ENCODE measurements around the gene SPRR4. TPM values are rescaled to one million over a fixed set of nuclear protein-coding genes. Genes with fewer than 3 reads are reported as not detected.

SPRR4 gene
- total and polyA plus RNA-seq, 8 donors = not detected

GRCh38 chr1:152995842-152996241 lies 25.4 kb downstream of the SPRR4 start:
- Histone ChIP-seq H3K4me3 (no peak overlapping the region), H3K27ac (no peak overlapping the region), H3K27me3 (no peaks in the 10 kb centered on the region), H3K36me3 (no peaks in the 10 kb centered on the region), H3K9me3 (peaks cover 0 to 4% of the 10 kb centered on the region in 2 donors), H3K4me1 (no peaks in the 10 kb centered on the region)
- intact Hi-C loops (cut with DNase I) = no loop called here
- no peak for ATAC-seq
- TF ChIP-seq CTCF (IDR thresholded peaks at IDR 0.05) = no peak
- DNase-seq = no peak

- TF ChIP-seq CTCF (IDR thresholded peaks at IDR 0.05) = no peak
- DNase-seq = peak in 1 of 4 donors; percentile 7
- Histone ChIP-seq H3K4me1 (no peaks in the 10 kb centered on the region), H3K27me3 (no peaks in the 10 kb centered on the region), H3K27ac (no peak overlapping the region), H3K9me3 (peaks cover 0 to 4% of the 10 kb centered on the region in 2 donors), H3K36me3 (no peaks in the 10 kb centered on the region), H3K4me3 (no peak overlapping the region)
- intact Hi-C loops (cut with DNase I) = no loop called here
- no peak for ATAC-seq
Observed at GRCh38 chr1:152996633-152997400, 26.4 kb downstream of the SPRR4 start.

- no peak for TF ChIP-seq CTCF (IDR thresholded peaks at IDR 0.05)
- no peak for ATAC-seq
- Histone ChIP-seq H3K4me3 (no peak overlapping the region), H3K36me3 (no peaks in the 10 kb centered on the region), H3K4me1 (no peaks in the 10 kb centered on the region), H3K9me3 (peaks cover 0 to 4% of the 10 kb centered on the region in 2 donors), H3K27me3 (no peaks in the 10 kb centered on the region), H3K27ac (no peak overlapping the region)
- no peak for DNase-seq
- intact Hi-C loops (cut with DNase I) = no loop called here
Observed at GRCh38 chr1:152997901-152998300, 27.5 kb downstream of the SPRR4 start.

GRCh38 chr1:152998476-152998875 lies 28.0 kb downstream of the SPRR4 start:
- Histone ChIP-seq H3K4me3 (no peak overlapping the region), H3K27ac (no peak overlapping the region), H3K36me3 (no peaks in the 10 kb centered on the region), H3K4me1 (no peaks in the 10 kb centered on the region), H3K27me3 (no peaks in the 10 kb centered on the region), H3K9me3 (peaks cover 0 to 4% of the 10 kb centered on the region in 2 donors)
- ATAC-seq (no peak), DNase-seq (no peak)
- intact Hi-C loops (cut with DNase I) = no loop called here
- no peak for TF ChIP-seq CTCF (IDR thresholded peaks at IDR 0.05)

- H3K9me3 ChIP-seq = peaks cover 0 to under 1% of the 10 kb centered on the region in 2 donors
- intact Hi-C loops (cut with DNase I) = no loop called here
- no peak overlapping the region for H3K4me3 ChIP-seq
- no peaks in the 10 kb centered on the region for H3K36me3 ChIP-seq
- ATAC-seq (no peak), DNase-seq (peak in 1 of 4 donors; percentile 8)
- no peak overlapping the region for H3K27ac ChIP-seq
- no peaks in the 10 kb centered on the region for H3K27me3 ChIP-seq
- TF ChIP-seq CTCF (IDR thresholded peaks at IDR 0.05) = no peak
- H3K4me1 ChIP-seq = no peaks in the 10 kb centered on the region
Observed at GRCh38 chr1:152999818-153000217, 29.4 kb downstream of the SPRR4 start.
